Smooth muscle cell of the brain vasculature (primary cell): ENCODE measurements around the gene C22orf39.

Source experiments
- DNase-seq: peaks from one replicate; pipeline ENCODE4 v3.0.0-alpha.2; 2012; ENCODE audit warnings: low read depth, low spot score

C22orf39 gene

GRCh38 chr22:19430890-19431541 is 16.5 kb downstream of the C22orf39 start:
- no peak for DNase-seq

GRCh38 chr22:19429950-19430889 is 17.3 kb downstream of the C22orf39 start:
- no peak for DNase-seq

- no peak for DNase-seq
These were observed 23.4 kb downstream of the C22orf39 start for GRCh38 chr22:19424186-19424500.

GRCh38 chr22:19422440-19423301 is 24.8 kb downstream of the C22orf39 start:
- DNase-seq = no peak

GRCh38 chr22:19420321-19420720 is 27.2 kb downstream of the C22orf39 start:
- DNase-seq = no peak

- DNase-seq = no peak
These were observed 27.9 kb downstream of the C22orf39 start for GRCh38 chr22:19419464-19420178.

GRCh38 chr22:19419086-19419463 is 28.4 kb downstream of the C22orf39 start:
- no peak for DNase-seq

- DNase-seq = no peak
These were observed 34.6 kb downstream of the C22orf39 start for GRCh38 chr22:19412923-19413322.

- DNase-seq = no peak
These were observed 35.0 kb downstream of the C22orf39 start for GRCh38 chr22:19412478-19412877.

- DNase-seq = no peak
These were observed 35.8 kb downstream of the C22orf39 start for GRCh38 chr22:19411690-19412045.

GRCh38 chr22:19410941-19411689 is 36.4 kb downstream of the C22orf39 start:
- no peak for DNase-seq

- DNase-seq = no peak
These were observed 39.6 kb downstream of the C22orf39 start for GRCh38 chr22:19407649-19408606.

- no peak for DNase-seq
These were observed 40.7 kb downstream of the C22orf39 start for GRCh38 chr22:19406846-19407245.

GRCh38 chr22:19406281-19406811 is 41.2 kb downstream of the C22orf39 start:
- no peak for DNase-seq

- DNase-seq = no peak
These were observed 41.9 kb downstream of the C22orf39 start for GRCh38 chr22:19405652-19406051.

- DNase-seq = no peak
These were observed 42.4 kb downstream of the C22orf39 start for GRCh38 chr22:19405133-19405532.

GRCh38 chr22:19404676-19405075 is 42.8 kb downstream of the C22orf39 start:
- no peak for DNase-seq

- DNase-seq = no peak
These were observed 44.8 kb downstream of the C22orf39 start for GRCh38 chr22:19402642-19403191.

- no peak for DNase-seq
These were observed 46.0 kb downstream of the C22orf39 start for GRCh38 chr22:19401483-19401882.
